ENCODE data around the gene CXCR6. TPM values are rescaled to one million over a fixed set of nuclear protein-coding genes. Genes with fewer than 3 reads are reported as not detected.

CXCR6 gene
- total RNA-seq, 1 experiment from 2014 or later: not detected

GRCh38 chr3:45988362-45988761 is 45.1 kb downstream of the CXCR6 start:
- peaks cover 13% of the 10 kb centered on the region; the same call in 1 of the 2 replicates for H3K4me1 ChIP-seq (ENCODE audit: insufficient read depth, low read length)
- peaks cover 2% of the 10 kb centered on the region; the same call in 1 of the 2 replicates for H3K79me2 ChIP-seq (ENCODE audit: insufficient read depth, low read length)
- H3K23ac ChIP-seq (ENCODE audit: insufficient read length, low read depth, low read length): no peak overlapping the region
- H2BK12ac ChIP-seq (ENCODE audit: insufficient read length, low read depth, low read length): no peak overlapping the region
- no peak overlapping the region for H3K9ac ChIP-seq (ENCODE audit: extremely low read depth, insufficient read length, low read length)
- H2AFZ ChIP-seq (ENCODE audit: low read length): no peak overlapping the region
- H4K91ac ChIP-seq (ENCODE audit: insufficient read length, low read depth, low read length): no peak overlapping the region
- no peak overlapping the region for H3K18ac ChIP-seq (ENCODE audit: insufficient read length, low read depth, low read length)
- no peak overlapping the region for H3T11ph ChIP-seq (ENCODE audit: low read length)
- peaks cover 6% of the 10 kb centered on the region for H3K79me1 ChIP-seq (ENCODE audit: insufficient read depth, low read depth, low read length, poor library complexity, severe bottlenecking)
- no peaks in the 10 kb centered on the region for H3K9me3 ChIP-seq (ENCODE audit: control insufficient read depth, low read depth, low read length)
- no peak overlapping the region for H3K56ac ChIP-seq (ENCODE audit: insufficient read length, low read depth, low read length)
- H3K27ac Mint-ChIP-seq: peak overlapping the region in 2 of 3 experiments; percentile 1 to 32; a peak in 4 of 7 replicates
- H3K4me3 Mint-ChIP-seq: no peak overlapping the region
- no peak overlapping the region for H2BK120ac ChIP-seq (ENCODE audit: low read depth, low read length, poor library complexity, severe bottlenecking)
- H3K4me2 ChIP-seq (ENCODE audit: insufficient read depth, insufficient read length, low read length): no peak overlapping the region
- H3K4me1 Mint-ChIP-seq: peaks cover 27 to 28% of the 10 kb centered on the region in 2 experiments
- H3K4ac ChIP-seq (ENCODE audit: low read depth, low read length): no peak overlapping the region
- H3K23me2 ChIP-seq (ENCODE audit: insufficient read length, low read depth, low read length, poor library complexity, severe bottlenecking): no peaks in the 10 kb centered on the region
- no peak overlapping the region for H3K14ac ChIP-seq (ENCODE audit: insufficient read depth, low read length)
- H3K27me3 ChIP-seq (ENCODE audit: insufficient read depth, low read length): no peaks in the 10 kb centered on the region
- H3K36me3 Mint-ChIP-seq (ENCODE audit: insufficient read depth in 1 of 3, low read depth in 3 of 3): peaks cover 6 to 20% (median 14%) of the 10 kb centered on the region in 3 experiments
- H4K20me1 ChIP-seq (ENCODE audit: control insufficient read depth, insufficient read depth, insufficient read length): no peaks in the 10 kb centered on the region
- no peaks in the 10 kb centered on the region for H3K27me3 Mint-ChIP-seq (ENCODE audit: low read depth)
- no peak overlapping the region for H2AK5ac ChIP-seq (ENCODE audit: insufficient read length, low read length)
- H3K9me3 Mint-ChIP-seq: no peaks in the 10 kb centered on the region
- TF ChIP-seq, protein P1, sequence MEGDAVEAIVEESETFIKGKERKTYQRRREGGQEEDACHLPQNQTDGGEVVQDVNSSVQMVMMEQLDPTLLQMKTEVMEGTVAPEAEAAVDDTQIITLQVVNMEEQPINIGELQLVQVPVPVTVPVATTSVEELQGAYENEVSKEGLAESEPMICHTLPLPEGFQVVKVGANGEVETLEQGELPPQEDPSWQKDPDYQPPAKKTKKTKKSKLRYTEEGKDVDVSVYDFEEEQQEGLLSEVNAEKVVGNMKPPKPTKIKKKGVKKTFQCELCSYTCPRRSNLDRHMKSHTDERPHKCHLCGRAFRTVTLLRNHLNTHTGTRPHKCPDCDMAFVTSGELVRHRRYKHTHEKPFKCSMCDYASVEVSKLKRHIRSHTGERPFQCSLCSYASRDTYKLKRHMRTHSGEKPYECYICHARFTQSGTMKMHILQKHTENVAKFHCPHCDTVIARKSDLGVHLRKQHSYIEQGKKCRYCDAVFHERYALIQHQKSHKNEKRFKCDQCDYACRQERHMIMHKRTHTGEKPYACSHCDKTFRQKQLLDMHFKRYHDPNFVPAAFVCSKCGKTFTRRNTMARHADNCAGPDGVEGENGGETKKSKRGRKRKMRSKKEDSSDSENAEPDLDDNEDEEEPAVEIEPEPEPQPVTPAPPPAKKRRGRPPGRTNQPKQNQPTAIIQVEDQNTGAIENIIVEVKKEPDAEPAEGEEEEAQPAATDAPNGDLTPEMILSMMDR (conservative IDR thresholded peaks at IDR 0.05): no peak
- no peak overlapping the region for H2BK20ac ChIP-seq (ENCODE audit: low read depth, low read length, poor library complexity, severe bottlenecking)
- no peak overlapping the region for H2BK5ac ChIP-seq (ENCODE audit: insufficient read length, low read length)
- no peak for DNase-seq
- no peak overlapping the region for H3K27ac ChIP-seq (ENCODE audit: insufficient read length, low read depth, low read length)
- no peak overlapping the region for H4K5ac ChIP-seq (ENCODE audit: insufficient read length, low read depth, low read length)
- H2BK15ac ChIP-seq (ENCODE audit: low read depth, low read length): no peak overlapping the region
- no CpG with 5 or more reads among the region's 4 CpGs for WGBS (ENCODE audit: extremely low coverage, insufficient read length, low lambda C conversion rate)
- no peak overlapping the region for H4K8ac ChIP-seq (replicated peaks; ENCODE audit: insufficient read length, low read depth, low read length)

All from H9 (cell line).